GM18511 (cell line): Measurements from ENCODE around the gene KCNG2.

Experiments used
- ATAC-seq: cut with Tn5 transposase; IDR thresholded peaks from one replicate; pipeline ENCODE4 v1.9.1; 2021; ENCODE audit warnings: mild to moderate bottlenecking, moderate library complexity; ENCODE audit not compliant: unreplicated experiment

KCNG2 gene

GRCh38 chr18:79948719-79949411 lies 151.1 kb downstream of the KCNG2 start:
- no peak for ATAC-seq
